Peyer's patch (tissue), 4 donors: ENCODE measurements around the gene PHEX. TPM values are rescaled to one million over a fixed set of nuclear protein-coding genes. Genes with fewer than 3 reads are reported as not detected.

Source experiments
- DNase-seq, 3 donors: peaks; one replicate each; pipeline ENCODE4 v3.0.0-alpha.2; 2017 to 2019
- H3K27ac ChIP-seq, 4 donors: fragments of 200-600 bp; sonication (generic); one replicate each; pipeline ENCODE4 v1.5.1; 2016 to 2019
- H3K27me3 ChIP-seq, 2 donors: fragments of 200-600 bp; sonication (generic); one replicate each; pipeline ENCODE4 v1.5.1; 2019
- H3K36me3 ChIP-seq, 3 donors: fragments of 200-600 bp; sonication (generic); one replicate each; pipeline ENCODE4 v1.5.1; 2016 to 2019
- H3K4me1 ChIP-seq, 4 donors: fragments of 200-600 bp; sonication (generic); one replicate each; pipeline ENCODE4 v1.5.1; 2016 to 2019
- H3K4me3 ChIP-seq, 4 donors: fragments of 200-600 bp; sonication (generic); 1 replicate in 3 of 4; 2 replicates in 1 of 4; pipeline ENCODE4 v1.5.1; 2016 to 2019; ENCODE audit warnings: mild to moderate bottlenecking in 1 of 4
- H3K9me3 ChIP-seq, 4 donors: fragments of 200-600 bp; sonication (generic); one replicate each; pipeline ENCODE4 v1.5.1; 2016 to 2019; ENCODE audit warnings: mild to moderate bottlenecking in 1 of 4
- CTCF ChIP-seq, 6 experiments: fragments of 450-650 bp in 4 of 6; fragments of 200-600 bp in 2 of 6; sonication (generic) in 1 of 6; IDR thresholded peaks; one replicate each; pipeline ENCODE4 v1.5.1; 2017 to 2019; ENCODE audit warnings: antibody characterized with exemption in 6 of 6, mild to moderate bottlenecking in 3 of 6, moderate library complexity in 1 of 6
- POLR2A ChIP-seq, 2 donors: fragments of 450-650 bp; IDR thresholded peaks; one replicate each; pipeline ENCODE4 v1.5.1; 2017; ENCODE audit warnings: antibody characterized with exemption in 2 of 2, mild to moderate bottlenecking in 2 of 2, moderate library complexity in 2 of 2
- total RNA-seq, 4 donors: library from RNA; depleted of rRNA; stranded (reverse); fragments of >200 nt; gene quantifications; one replicate each; pipeline ENCODE4 v1.1.0, GENCODE V29; 2016

PHEX gene
- total RNA-seq, 4 donors from 2014 or later, result 2.4 to 20.7 (median 8.7) TPM; not detected in 1

- Histone ChIP-seq H3K9me3 (no peaks in the 10 kb centered on the region), H3K27me3 (no peaks in the 10 kb centered on the region), H3K27ac (no peak overlapping the region), H3K36me3 (no peaks in the 10 kb centered on the region), H3K4me1 (no peaks in the 10 kb centered on the region), H3K4me3 (no peak overlapping the region)
- TF ChIP-seq CTCF (IDR thresholded peaks at IDR 0.05) (no peak), POLR2A (IDR thresholded peaks at IDR 0.05) (no peak)
- DNase-seq, result no peak
Observed at GRCh38 chrX:22040184-22040583, 8.1 kb downstream of the PHEX start.

GRCh38 chrX:22041907-22042530 is 9.9 kb downstream of the PHEX start:
- H3K4me1 ChIP-seq, result no peaks in the 10 kb centered on the region
- no peak overlapping the region for H3K27ac ChIP-seq
- DNase-seq, result no peak
- H3K36me3 ChIP-seq, result no peaks in the 10 kb centered on the region
- no peak overlapping the region for H3K4me3 ChIP-seq
- no peaks in the 10 kb centered on the region for H3K9me3 ChIP-seq
- no peaks in the 10 kb centered on the region for H3K27me3 ChIP-seq
- TF ChIP-seq POLR2A (IDR thresholded peaks at IDR 0.05), result no peak
- TF ChIP-seq CTCF (IDR thresholded peaks at IDR 0.05), result no peak

GRCh38 chrX:22043872-22044271 is 11.7 kb downstream of the PHEX start:
- Histone ChIP-seq H3K4me3 (no peak overlapping the region), H3K9me3 (no peaks in the 10 kb centered on the region), H3K27ac (no peak overlapping the region), H3K36me3 (no peaks in the 10 kb centered on the region), H3K27me3 (no peaks in the 10 kb centered on the region), H3K4me1 (no peaks in the 10 kb centered on the region)
- DNase-seq, result no peak
- TF ChIP-seq CTCF (IDR thresholded peaks at IDR 0.05), result no peak
- TF ChIP-seq POLR2A (IDR thresholded peaks at IDR 0.05), result no peak

GRCh38 chrX:22047468-22047867 is 15.3 kb downstream of the PHEX start:
- Histone ChIP-seq H3K4me1 (no peaks in the 10 kb centered on the region), H3K4me3 (no peak overlapping the region), H3K27me3 (no peaks in the 10 kb centered on the region), H3K36me3 (no peaks in the 10 kb centered on the region), H3K9me3 (no peaks in the 10 kb centered on the region), H3K27ac (no peak overlapping the region)
- no peak for DNase-seq
- no peak for TF ChIP-seq POLR2A (IDR thresholded peaks at IDR 0.05)
- TF ChIP-seq CTCF (IDR thresholded peaks at IDR 0.05), result no peak

- no peak for TF ChIP-seq POLR2A (IDR thresholded peaks at IDR 0.05)
- no peaks in the 10 kb centered on the region for H3K36me3 ChIP-seq
- H3K27ac ChIP-seq, result no peak overlapping the region
- H3K9me3 ChIP-seq, result no peaks in the 10 kb centered on the region
- H3K4me3 ChIP-seq, result no peak overlapping the region
- no peaks in the 10 kb centered on the region for H3K4me1 ChIP-seq
- no peak for DNase-seq
- H3K27me3 ChIP-seq, result no peaks in the 10 kb centered on the region
Observed at GRCh38 chrX:22053481-22053880, 21.4 kb downstream of the PHEX start.

GRCh38 chrX:22056235-22056634 is 24.1 kb downstream of the PHEX start:
- TF ChIP-seq POLR2A (IDR thresholded peaks at IDR 0.05) (no peak), CTCF (IDR thresholded peaks at IDR 0.05) (no peak)
- no peaks in the 10 kb centered on the region for H3K36me3 ChIP-seq
- H3K4me1 ChIP-seq, result no peaks in the 10 kb centered on the region
- no peak overlapping the region for H3K4me3 ChIP-seq
- H3K27me3 ChIP-seq, result no peaks in the 10 kb centered on the region
- no peaks in the 10 kb centered on the region for H3K9me3 ChIP-seq
- no peak for DNase-seq
- H3K27ac ChIP-seq, result no peak overlapping the region
